HepG2 (cell line): ENCODE data around the gene DYNC2LI1. TPM values are rescaled to one million over a fixed set of nuclear protein-coding genes. Genes with fewer than 3 reads are reported as not detected.
A peak's percentile ranks its signal among the peaks of the same experiment; 100 is the strongest.

Source experiments
- CEBPB ChIP-seq: IDR thresholded peaks from 2 replicates; pipeline ENCODE4 v1.6.1; 2011; ENCODE audit warnings: low read depth, low read length, improper control_type of control experiment, borderline replicate concordance
- CREM ChIP-seq, 2 experiments: sonication (generic) in 1 of 2; formaldehyde crosslinking in 1 of 2; IDR thresholded peaks; 2 replicates each; pipeline versions ENCODE4 v1.4.0 to v1.6.1; 2016 to 2020; ENCODE audit warnings: antibody characterized with exemption in 1 of 2, mild to moderate bottlenecking in 1 of 2, missing genetic modification reagents in 1 of 2
- GATA4 ChIP-seq: sonication (generic); IDR thresholded peaks from 2 replicates; pipeline ENCODE4 v1.6.1; 2016; ENCODE audit warnings: antibody characterized with exemption, low read depth, borderline replicate concordance
- HHEX ChIP-seq: IDR thresholded peaks from 2 replicates; pipeline ENCODE4 v1.6.1; 2016; ENCODE audit warnings: control low read depth
- HMG20B ChIP-seq: conservative IDR thresholded peaks from 2 replicates; pipeline ENCODE4 v1.6.1; 2016; ENCODE audit warnings: missing genetic modification reagents, missing compliant biosample characterization
- HNRNPK ChIP-seq: fragments of 200-400 bp; formaldehyde crosslinking; IDR thresholded peaks from 2 replicates; pipeline ENCODE4 v1.6.1; 2018; ENCODE audit warnings: low read length, low read depth, moderate library complexity, mild to moderate bottlenecking; ENCODE audit not compliant: poor library complexity, severe bottlenecking
- MEF2D ChIP-seq: sonication (generic); formaldehyde crosslinking; IDR thresholded peaks from 2 replicates; pipeline ENCODE4 v1.5.1; 2020; ENCODE audit warnings: mild to moderate bottlenecking, missing genetic modification reagents
- SIX4 ChIP-seq: sonication (generic); formaldehyde crosslinking; IDR thresholded peaks from 2 replicates; pipeline ENCODE4 v1.4.0; 2020; ENCODE audit warnings: missing genetic modification reagents
- SMAD1 ChIP-seq: sonication (generic); formaldehyde crosslinking; IDR thresholded peaks from 2 replicates; pipeline ENCODE4 v1.4.0; 2020; ENCODE audit warnings: missing genetic modification reagents, low read depth, mild to moderate bottlenecking, borderline replicate concordance
- SOX5 ChIP-seq: IDR thresholded peaks from 2 replicates; pipeline ENCODE4 v1.6.1; 2016; ENCODE audit warnings: borderline replicate concordance
- TBL1XR1 ChIP-seq: fragments of 150-350 bp; IDR thresholded peaks from 2 replicates; pipeline ENCODE4 v1.6.1; 2014; ENCODE audit warnings: borderline replicate concordance, low read length; ENCODE audit not compliant: partially characterized antibody
- TCF7L2 ChIP-seq: IDR thresholded peaks from 2 replicates; pipeline ENCODE4 v1.6.1; 2011; ENCODE audit warnings: mild to moderate bottlenecking, low read depth, low read length, moderate library complexity
- THAP11 ChIP-seq: IDR thresholded peaks from 2 replicates; pipeline ENCODE4 v1.6.1; 2016; ENCODE audit warnings: missing biosample characterization, missing genetic modification reagents
- ZBTB7B ChIP-seq: sonication (generic); formaldehyde crosslinking; IDR thresholded peaks from 2 replicates; pipeline ENCODE4 v1.4.0; 2020; ENCODE audit warnings: missing genetic modification reagents
- ZFP82 ChIP-seq: sonication (generic); formaldehyde crosslinking; IDR thresholded peaks from 2 replicates; pipeline ENCODE4 v1.5.1; 2020; ENCODE audit warnings: mild to moderate bottlenecking, missing genetic modification reagents, borderline replicate concordance
- ZNF547 ChIP-seq: sonication (generic); formaldehyde crosslinking; IDR thresholded peaks from 2 replicates; pipeline ENCODE4 v1.5.1; 2020; ENCODE audit warnings: mild to moderate bottlenecking, missing genetic modification reagents
- ZNF552 ChIP-seq: sonication (generic); formaldehyde crosslinking; IDR thresholded peaks from 2 replicates; pipeline ENCODE4 v1.9.0; 2022; ENCODE audit warnings: missing genetic modification reagents, mild to moderate bottlenecking, borderline replicate concordance
- ZNF557 ChIP-seq: sonication (generic); formaldehyde crosslinking; IDR thresholded peaks from 2 replicates; pipeline ENCODE4 v1.4.0; 2020; ENCODE audit warnings: missing genetic modification reagents
- ZNF644 ChIP-seq: IDR thresholded peaks from 2 replicates; pipeline ENCODE4 v1.6.1; 2016; ENCODE audit warnings: low read depth
- ZNF720 ChIP-seq: sonication (generic); formaldehyde crosslinking; IDR thresholded peaks from 2 replicates; pipeline ENCODE4 v1.4.0; 2020; ENCODE audit warnings: missing genetic modification reagents
- ZNF746 ChIP-seq: sonication (generic); formaldehyde crosslinking; IDR thresholded peaks from 2 replicates; pipeline ENCODE4 v1.8.0; 2022; ENCODE audit warnings: mild to moderate bottlenecking, missing genetic modification reagents
- ZNF761 ChIP-seq: sonication (generic); formaldehyde crosslinking; conservative IDR thresholded peaks from 2 replicates; pipeline ENCODE4 v1.4.0; 2020; ENCODE audit warnings: mild to moderate bottlenecking, missing genetic modification reagents
- ZZZ3 ChIP-seq: sonication (generic); formaldehyde crosslinking; IDR thresholded peaks from 2 replicates; pipeline ENCODE4 v1.4.0; 2020; ENCODE audit warnings: missing genetic modification reagents, mild to moderate bottlenecking, borderline replicate concordance
- polyA plus RNA-seq, 8 experiments: library from polyadenylated mRNA; depleted of rRNA in 3 of 8; stranded (reverse) in 7 of 8; unstranded in 1 of 8; fragments of >200 nt; fragmentation: Illumina TruSeq in 4 of 8; extraction: Trizol in 4 of 8; gene quantifications; 2 replicates each; pipeline versions ENCODE4 v1.2.1 to v1.2.3, GENCODE V29; 2011 to 2016; ENCODE audit warnings: low read depth in 4 of 8, missing spikeins in 1 of 8, mixed read lengths in 1 of 8; ENCODE audit not compliant: insufficient read depth in 1 of 8
- total RNA-seq, 5 experiments: library from RNA; depleted of rRNA; stranded (reverse); fragments of >200 nt; fragmentation: Illumina TruSeq; extraction: Trizol; gene quantifications; 2 replicates each; pipeline ENCODE4 v1.2.3, GENCODE V29; 2016; ENCODE audit warnings: low read depth in 1 of 5
- TF ChIP-seq, protein P1 (sequence below): sonication (generic); formaldehyde crosslinking; IDR thresholded peaks from 2 replicates; pipeline ENCODE4 v1.5.0; 2020; ENCODE audit warnings: missing genetic modification reagents
- TF ChIP-seq, protein P2 (sequence below): sonication (generic); formaldehyde crosslinking; IDR thresholded peaks from 2 replicates; pipeline ENCODE4 v1.4.0; 2020; ENCODE audit warnings: mild to moderate bottlenecking, missing genetic modification reagents, borderline replicate concordance

The DYNC2LI1 gene
- total and polyA plus RNA-seq, 2 of the 13 experiments (the other 11 are each of a cell fraction or from before 2014, with no cell fraction given) = 16.9 to 23.2 TPM

DNA sequence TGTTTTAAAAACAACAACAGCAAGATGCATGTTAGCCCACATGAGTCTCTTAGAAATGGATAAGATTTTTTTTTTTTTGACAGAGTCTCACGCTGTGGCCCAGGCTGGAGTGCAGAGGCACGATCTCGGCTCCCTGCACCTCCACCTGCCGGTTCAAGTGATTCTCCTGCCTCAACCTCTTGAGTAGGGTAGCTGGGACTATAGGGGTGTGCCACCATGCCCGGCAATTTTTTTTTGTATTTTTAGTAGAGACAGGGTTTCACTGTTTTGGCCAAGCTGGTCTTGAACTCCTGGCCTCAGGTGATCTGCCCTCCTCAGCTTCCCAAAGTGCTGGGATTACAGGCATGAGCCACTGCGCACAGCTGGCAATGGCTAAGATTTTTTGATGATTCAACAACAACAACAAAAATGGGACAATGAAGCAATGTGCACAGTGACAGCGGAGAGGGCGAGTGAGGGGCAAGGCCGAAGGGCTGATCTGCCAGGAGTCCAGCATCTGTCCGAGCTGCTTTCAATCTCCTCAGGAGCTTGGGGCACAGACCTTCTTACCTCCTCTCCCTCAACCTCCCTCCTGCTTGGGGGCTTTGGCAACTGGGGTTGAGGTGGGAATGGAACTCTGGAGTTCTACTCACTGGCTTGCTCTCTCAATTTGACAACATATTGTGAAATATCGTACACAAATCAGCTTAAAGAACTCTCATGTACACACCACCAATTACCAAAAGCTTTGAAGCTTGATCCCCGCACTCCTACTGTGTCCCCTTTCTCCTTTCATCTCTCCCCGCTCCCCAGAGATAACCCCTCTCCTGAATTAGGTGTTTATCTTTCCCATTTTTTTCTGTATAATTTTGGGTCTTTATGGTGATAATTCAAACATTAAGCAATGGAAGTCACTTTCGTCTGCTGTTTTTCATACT is 68.4 kb downstream of the DYNC2LI1 start (continued):
- TF ChIP-seq SOX5 (peak; percentile 35; the same call in 1 of the 2 replicates), TBL1XR1 (no peak), ZNF557 (CRISPR knock-in tag) (no peak), TCF7L2 (peak; percentile 89), ZNF547 (CRISPR knock-in tag) (no peak), ZNF552 (CRISPR knock-in tag) (no peak), CREM (IDR thresholded peaks at IDR 0.05) (peak; percentile 80), CREM (CRISPR knock-in tag; IDR thresholded peaks at IDR 0.05) (no peak), MEF2D (CRISPR knock-in tag) (0 out of 2 replicates have a peak, but pooled peaks have one; percentile 24), ZZZ3 (no peak), HNRNPK (no peak), ZNF746 (CRISPR knock-in tag) (peak; percentile 55), ZBTB7B (CRISPR knock-in tag) (peak; percentile 12; the same call in 1 of the 2 replicates), GATA4 (peak; percentile 91), ZNF644 (peak; percentile 46; the same call in 1 of the 2 replicates), ZNF720 (CRISPR knock-in tag) (no peak), ZNF761 (CRISPR knock-in tag) (0 out of 2 replicates have a peak, but pooled peaks have one; percentile 53), HHEX (CRISPR knock-in tag) (peak; percentile 74; the same call in 1 of the 2 replicates), ZFP82 (CRISPR knock-in tag) (no peak), HMG20B (peak; percentile 61; the same call in 1 of the 2 replicates), SIX4 (CRISPR knock-in tag) (peak; percentile 84), SMAD1 (CRISPR knock-in tag) (peak; percentile 22; the same call in 1 of the 2 replicates), THAP11 (CRISPR knock-in tag) (no peak), CEBPB (peak; percentile 86)
- TF ChIP-seq, protein P1, sequence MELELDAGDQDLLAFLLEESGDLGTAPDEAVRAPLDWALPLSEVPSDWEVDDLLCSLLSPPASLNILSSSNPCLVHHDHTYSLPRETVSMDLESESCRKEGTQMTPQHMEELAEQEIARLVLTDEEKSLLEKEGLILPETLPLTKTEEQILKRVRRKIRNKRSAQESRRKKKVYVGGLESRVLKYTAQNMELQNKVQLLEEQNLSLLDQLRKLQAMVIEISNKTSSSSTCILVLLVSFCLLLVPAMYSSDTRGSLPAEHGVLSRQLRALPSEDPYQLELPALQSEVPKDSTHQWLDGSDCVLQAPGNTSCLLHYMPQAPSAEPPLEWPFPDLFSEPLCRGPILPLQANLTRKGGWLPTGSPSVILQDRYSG (CRISPR knock-in tag) = no peak
- TF ChIP-seq, protein P2, sequence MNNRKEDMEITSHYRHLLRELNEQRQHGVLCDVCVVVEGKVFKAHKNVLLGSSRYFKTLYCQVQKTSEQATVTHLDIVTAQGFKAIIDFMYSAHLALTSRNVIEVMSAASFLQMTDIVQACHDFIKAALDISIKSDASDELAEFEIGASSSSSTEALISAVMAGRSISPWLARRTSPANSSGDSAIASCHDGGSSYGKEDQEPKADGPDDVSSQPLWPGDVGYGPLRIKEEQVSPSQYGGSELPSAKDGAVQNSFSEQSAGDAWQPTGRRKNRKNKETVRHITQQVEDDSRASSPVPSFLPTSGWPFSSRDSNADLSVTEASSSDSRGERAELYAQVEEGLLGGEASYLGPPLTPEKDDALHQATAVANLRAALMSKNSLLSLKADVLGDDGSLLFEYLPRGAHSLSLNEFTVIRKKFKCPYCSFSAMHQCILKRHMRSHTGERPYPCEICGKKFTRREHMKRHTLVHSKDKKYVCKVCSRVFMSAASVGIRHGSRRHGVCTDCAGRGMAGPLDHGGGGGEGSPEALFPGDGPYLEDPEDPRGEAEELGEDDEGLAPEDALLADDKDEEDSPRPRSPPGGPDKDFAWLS (CRISPR knock-in tag) = no peak
